ENCODE data around the gene SMG7. TPM values are rescaled to one million over a fixed set of nuclear protein-coding genes. Genes with fewer than 3 reads are reported as not detected.

Gene SMG7
- total RNA-seq, 2 donors from 2014 or later: 60.9 to 92.8 TPM

DNA sequence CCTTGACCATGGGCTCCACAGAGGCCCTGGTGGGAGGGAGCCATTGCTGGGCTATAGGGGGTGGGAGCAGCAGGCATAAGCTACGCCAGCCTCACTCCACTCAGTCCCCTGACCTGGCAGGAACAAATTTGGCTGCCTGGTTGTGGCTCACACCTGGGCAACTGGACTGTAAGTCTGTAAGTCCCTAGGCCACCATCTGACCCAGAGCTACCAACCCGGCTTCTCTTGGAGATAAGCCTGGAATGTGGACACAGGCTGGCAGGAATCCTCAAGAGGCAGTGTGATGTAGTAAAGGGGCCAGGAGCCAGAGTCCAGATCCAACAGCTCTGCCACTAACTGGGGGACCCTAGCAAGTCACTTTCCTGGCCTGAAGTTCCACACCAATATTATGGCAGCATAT is 106.6 kb downstream of the SMG7 start:
- no peak overlapping the region for H3K4me3 ChIP-seq
- no peaks in the 10 kb centered on the region for H3K36me3 ChIP-seq
- WGBS: 78% methylated on average over 2 of the region's 2 CpGs
- TF ChIP-seq POLR2AphosphoS5 (IDR thresholded peaks at IDR 0.05): no peak
- TF ChIP-seq, protein P1, sequence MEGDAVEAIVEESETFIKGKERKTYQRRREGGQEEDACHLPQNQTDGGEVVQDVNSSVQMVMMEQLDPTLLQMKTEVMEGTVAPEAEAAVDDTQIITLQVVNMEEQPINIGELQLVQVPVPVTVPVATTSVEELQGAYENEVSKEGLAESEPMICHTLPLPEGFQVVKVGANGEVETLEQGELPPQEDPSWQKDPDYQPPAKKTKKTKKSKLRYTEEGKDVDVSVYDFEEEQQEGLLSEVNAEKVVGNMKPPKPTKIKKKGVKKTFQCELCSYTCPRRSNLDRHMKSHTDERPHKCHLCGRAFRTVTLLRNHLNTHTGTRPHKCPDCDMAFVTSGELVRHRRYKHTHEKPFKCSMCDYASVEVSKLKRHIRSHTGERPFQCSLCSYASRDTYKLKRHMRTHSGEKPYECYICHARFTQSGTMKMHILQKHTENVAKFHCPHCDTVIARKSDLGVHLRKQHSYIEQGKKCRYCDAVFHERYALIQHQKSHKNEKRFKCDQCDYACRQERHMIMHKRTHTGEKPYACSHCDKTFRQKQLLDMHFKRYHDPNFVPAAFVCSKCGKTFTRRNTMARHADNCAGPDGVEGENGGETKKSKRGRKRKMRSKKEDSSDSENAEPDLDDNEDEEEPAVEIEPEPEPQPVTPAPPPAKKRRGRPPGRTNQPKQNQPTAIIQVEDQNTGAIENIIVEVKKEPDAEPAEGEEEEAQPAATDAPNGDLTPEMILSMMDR (IDR thresholded peaks at IDR 0.05): no peak
- TF ChIP-seq POLR2A (IDR thresholded peaks at IDR 0.05): no peak
- DNase-seq (ENCODE audit: low spot score): no peak
- H3K4me1 ChIP-seq (replicated peaks): no peaks in the 10 kb centered on the region
- H3K27me3 ChIP-seq (replicated peaks; ENCODE audit: insufficient read depth): no peaks in the 10 kb centered on the region
- no peak overlapping the region for H3K27ac ChIP-seq
- no peaks in the 10 kb centered on the region for H3K9me3 ChIP-seq
- intact Hi-C loops (cut with DNase I): no loop called here

DNA sequence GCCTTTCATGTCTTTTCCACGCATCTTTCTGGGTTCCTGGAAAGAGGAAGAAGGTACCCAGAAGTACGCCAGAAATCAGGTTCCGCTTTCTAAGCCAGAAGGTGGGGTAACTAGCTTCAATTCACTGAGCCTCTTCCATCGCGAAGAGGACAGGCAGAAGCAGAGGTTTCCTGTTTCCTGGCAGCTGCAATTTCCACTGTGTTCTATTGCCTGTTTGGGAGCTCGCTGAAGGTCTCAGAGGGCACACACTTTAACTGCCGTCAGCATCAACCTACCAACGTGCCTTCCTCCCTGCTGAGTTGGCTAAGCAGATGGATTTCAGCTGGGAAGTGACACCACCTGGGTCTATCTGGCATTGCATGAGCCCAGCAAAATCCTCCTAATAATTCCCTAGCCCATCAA is 108.0 kb downstream of the SMG7 start:
- Histone ChIP-seq H3K27ac (no peak overlapping the region), H3K36me3 (no peaks in the 10 kb centered on the region), H3K27me3 (replicated peaks; ENCODE audit: insufficient read depth) (no peaks in the 10 kb centered on the region), H3K4me1 (replicated peaks) (no peaks in the 10 kb centered on the region), H3K4me3 (no peak overlapping the region), H3K9me3 (no peaks in the 10 kb centered on the region)
- 57% methylated on average over 8 of the region's 8 CpGs for WGBS
- DNase-seq (ENCODE audit: low spot score): no peak
- intact Hi-C loops (cut with DNase I): no loop called here
- TF ChIP-seq, protein P1 (IDR thresholded peaks at IDR 0.05): no peak

DNA sequence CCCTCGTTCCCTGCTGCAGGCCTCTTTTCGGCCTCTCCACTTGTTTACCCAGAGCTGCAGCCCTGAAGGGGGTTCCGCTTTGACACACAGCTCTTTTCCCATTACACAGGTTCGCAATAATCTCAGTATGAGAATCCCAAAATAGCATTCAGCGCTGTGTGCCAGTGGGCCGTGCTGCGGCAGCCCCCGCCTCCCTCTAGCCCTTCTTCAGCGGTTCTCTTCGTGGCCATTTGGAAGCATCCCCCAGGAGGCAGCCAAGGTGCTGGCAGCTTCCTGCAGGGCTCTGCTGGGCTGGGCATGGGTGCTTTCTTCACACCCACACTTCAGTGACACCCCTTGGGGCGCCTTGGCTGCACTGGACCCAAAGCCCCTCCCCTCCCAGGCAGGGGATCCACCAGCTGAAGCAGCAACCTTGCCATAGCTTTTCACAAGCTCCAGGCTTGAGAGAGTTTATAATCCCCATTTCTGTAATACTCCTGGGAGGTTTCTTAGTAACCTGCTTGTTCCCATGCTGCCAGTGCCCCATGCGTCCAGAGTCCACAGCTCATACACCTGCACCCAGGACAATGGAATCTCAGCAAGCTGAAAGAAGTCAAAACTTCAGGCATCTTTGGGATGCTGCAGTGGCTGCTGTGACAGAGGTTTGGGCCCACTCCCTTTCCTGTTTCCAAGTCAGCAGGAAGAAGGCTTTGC is 109.9 kb downstream of the SMG7 start:
- TF ChIP-seq POLR2AphosphoS5 (IDR thresholded peaks at IDR 0.05): no peak
- TF ChIP-seq POLR2A (IDR thresholded peaks at IDR 0.05): no peak
- TF ChIP-seq, protein P1 (IDR thresholded peaks at IDR 0.05): no peak
- Histone ChIP-seq H3K36me3 (no peaks in the 10 kb centered on the region), H3K27ac (no peak overlapping the region), H3K9me3 (no peaks in the 10 kb centered on the region), H3K27me3 (replicated peaks; ENCODE audit: insufficient read depth) (no peaks in the 10 kb centered on the region), H3K4me3 (no peak overlapping the region), H3K4me1 (replicated peaks) (no peaks in the 10 kb centered on the region)
- intact Hi-C loops (cut with DNase I): no loop called here
- no peak for DNase-seq (ENCODE audit: low spot score)
- 82% methylated on average over 12 of the region's 12 CpGs for WGBS

DNA sequence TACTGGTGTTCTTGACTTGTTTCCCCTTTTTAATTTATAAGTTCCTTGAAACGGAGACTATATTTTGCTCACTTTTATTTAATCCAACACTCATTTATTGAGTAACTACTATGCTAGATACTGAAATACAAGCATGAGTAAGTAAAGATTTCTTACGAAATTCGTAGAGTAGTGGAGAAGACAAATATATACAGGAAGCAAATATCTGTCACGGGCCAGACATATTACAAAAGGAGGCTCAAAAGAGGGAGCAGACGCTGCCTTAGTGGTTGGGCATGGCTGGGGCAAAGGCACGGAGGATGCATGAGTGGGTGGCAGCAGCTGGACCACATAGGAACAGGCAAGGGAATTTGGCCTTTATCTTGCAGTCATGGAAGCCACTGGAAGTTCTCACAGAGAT is 111.2 kb downstream of the SMG7 start:
- 84% methylated on average over 6 of the region's 6 CpGs for WGBS
- TF ChIP-seq POLR2AphosphoS5 (IDR thresholded peaks at IDR 0.05) (no peak), POLR2A (IDR thresholded peaks at IDR 0.05) (no peak)
- TF ChIP-seq, protein P1 (IDR thresholded peaks at IDR 0.05): no peak
- no peaks in the 10 kb centered on the region for H3K9me3 ChIP-seq
- no peaks in the 10 kb centered on the region for H3K36me3 ChIP-seq
- no peaks in the 10 kb centered on the region for H3K27me3 ChIP-seq (replicated peaks; ENCODE audit: insufficient read depth)
- no peaks in the 10 kb centered on the region for H3K4me1 ChIP-seq (replicated peaks)
- intact Hi-C loops (cut with DNase I): no loop called here
- no peak for DNase-seq (ENCODE audit: low spot score)
- no peak overlapping the region for H3K4me3 ChIP-seq
- H3K27ac ChIP-seq: no peak overlapping the region

DNA sequence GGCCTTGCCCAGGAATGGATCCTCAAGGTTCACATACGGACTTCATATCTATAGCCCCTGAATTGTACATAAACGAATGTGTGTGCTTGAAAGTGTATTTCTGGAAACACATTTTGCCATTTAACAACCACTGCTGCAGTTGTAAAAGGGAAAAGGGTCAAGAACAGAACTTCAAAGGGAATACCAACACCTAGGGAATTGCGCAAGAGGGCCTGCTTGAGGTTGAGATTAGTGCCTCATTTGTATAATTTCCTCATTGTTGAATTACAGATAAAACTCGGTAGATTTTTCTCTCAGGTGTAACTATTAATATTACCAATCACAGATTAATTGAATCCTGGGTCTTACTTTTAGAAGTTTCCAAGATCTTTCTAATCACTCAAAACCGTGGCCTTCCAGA is 111.8 kb downstream of the SMG7 start:
- no peaks in the 10 kb centered on the region for H3K4me1 ChIP-seq (replicated peaks)
- 68% methylated on average over 5 of the region's 5 CpGs for WGBS
- no peak overlapping the region for H3K27ac ChIP-seq

More for the DNA sequence above, 111.8 kb downstream of the SMG7 start:
- no peak for DNase-seq (ENCODE audit: low spot score)
- H3K4me3 ChIP-seq: no peak overlapping the region
- no peaks in the 10 kb centered on the region for H3K27me3 ChIP-seq (replicated peaks; ENCODE audit: insufficient read depth)
- TF ChIP-seq POLR2A (IDR thresholded peaks at IDR 0.05) (no peak), POLR2AphosphoS5 (IDR thresholded peaks at IDR 0.05) (no peak)
- TF ChIP-seq, protein P1 (IDR thresholded peaks at IDR 0.05): no peak
- no peaks in the 10 kb centered on the region for H3K9me3 ChIP-seq
- no peaks in the 10 kb centered on the region for H3K36me3 ChIP-seq
- intact Hi-C loops (cut with DNase I): no loop called here

Data from prostate gland (tissue), 2 donors.